Suppressor macrophage treated with lipopolysaccharide for 1 hour (primary cell): ENCODE results near the gene GNG7.
"Not testable (repeated sequence)": the region's sequence is repeated elsewhere in the genome, so short reads cannot be mapped to it uniquely, and the experiment has no call there.

Source experiments
- DNase-seq, 3 donors: peaks; one replicate each; pipeline ENCODE4 v3.0.0-alpha.2; 2020 to 2022

Gene GNG7

DNA sequence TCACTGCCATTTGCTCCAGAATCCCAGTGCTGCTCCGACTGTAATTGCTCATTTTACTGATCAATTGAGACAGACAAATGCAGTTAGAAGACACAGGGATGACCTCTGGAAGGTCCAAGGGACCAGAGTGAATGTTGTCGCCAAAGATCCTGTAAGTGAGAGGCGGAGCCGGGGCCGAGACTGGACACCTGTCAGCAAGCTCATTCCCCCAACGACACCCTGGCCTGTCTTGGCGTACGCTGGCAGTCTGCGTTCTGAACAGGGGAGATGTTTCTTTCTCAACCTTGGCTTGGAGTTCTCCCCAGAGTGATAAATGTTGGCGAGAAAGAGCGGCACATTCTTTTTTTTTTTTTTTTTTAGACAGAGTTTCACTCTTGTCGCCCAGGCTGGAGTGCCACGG lies 202.3 kb downstream of the GNG7 start:
- no peak for DNase-seq

DNA sequence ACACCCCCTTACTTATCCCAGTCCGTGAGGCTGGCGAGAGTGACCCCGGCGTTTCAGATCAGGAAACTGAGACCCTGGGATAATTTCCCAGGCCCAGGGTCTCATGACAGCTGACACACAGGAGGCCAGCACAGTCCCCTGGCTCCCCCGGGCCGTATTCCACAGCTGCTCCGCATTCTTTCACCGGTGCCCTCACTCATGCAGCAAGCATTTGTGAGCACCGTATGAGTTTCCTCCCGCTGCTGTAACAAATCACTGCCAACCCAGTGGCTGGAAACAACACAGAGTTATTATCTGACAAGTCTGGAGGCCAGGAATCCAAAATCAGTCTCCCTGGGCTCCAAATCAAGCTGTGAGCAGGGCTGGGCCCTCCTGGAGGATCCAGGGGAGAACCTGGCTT lies 205.3 kb downstream of the GNG7 start:
- no peak for DNase-seq

DNA sequence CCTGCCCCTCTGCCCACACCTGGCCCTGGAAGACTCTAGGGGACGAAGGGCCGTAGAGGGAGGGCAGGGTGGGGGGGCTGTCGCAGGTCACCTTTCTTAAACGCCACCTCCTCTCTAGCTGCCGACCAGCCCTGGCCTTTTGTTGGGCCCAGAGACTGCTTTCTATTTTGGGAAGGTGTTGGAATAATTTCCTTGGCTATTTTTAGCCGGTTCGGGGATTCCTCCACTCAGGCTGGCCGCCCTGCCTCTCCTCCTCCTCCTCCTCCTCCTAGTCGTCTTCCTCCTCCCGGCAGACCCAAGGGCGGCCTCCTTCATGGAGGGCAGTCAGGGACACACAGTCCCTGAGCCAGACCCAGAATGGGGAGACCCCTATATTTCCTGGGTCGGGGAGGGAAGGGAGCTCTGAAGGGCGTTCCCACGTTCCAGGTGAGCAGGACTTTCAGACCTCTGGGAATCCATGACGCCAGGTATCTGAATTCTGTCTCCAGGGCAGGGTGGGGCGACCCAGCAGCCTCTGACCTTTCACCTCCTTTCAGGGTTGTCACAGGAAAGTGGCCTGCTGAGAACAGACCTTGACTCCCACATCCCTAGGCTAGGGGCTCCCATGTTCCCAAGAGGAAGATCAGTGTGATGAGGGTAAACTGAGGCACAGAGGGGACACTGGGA lies 206.7 kb downstream of the GNG7 start:
- peak in 2 of 3 donors; percentile 28 to 49 for DNase-seq

DNA sequence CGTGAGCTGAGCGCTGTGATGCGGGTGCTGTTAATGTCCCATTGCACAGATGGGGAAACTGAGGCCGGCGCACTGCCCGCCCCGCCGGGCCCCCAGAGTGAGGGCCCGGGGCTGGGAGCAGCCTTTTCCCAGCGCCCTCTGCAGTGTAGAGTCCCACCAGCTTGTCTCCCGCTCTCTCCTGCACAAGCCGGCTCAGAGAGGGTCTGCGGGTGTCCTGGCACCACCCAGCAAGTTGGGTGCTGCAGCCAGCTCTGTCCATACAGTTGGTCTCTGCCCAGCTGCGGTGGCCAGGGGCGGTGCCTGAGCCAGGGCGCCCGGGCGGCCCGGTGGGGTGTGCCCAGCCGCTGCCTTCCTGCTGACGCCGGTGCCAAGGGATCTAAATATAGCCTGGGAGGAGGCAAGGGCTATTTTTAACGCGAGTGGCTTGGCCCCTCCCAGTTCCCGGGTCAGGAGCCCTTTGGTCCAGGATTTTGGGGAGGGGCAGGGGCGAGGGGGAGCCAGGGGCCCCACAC lies 207.3 kb downstream of the GNG7 start:
- DNase-seq = peak; percentile 53 to 68 (median 61)

DNA sequence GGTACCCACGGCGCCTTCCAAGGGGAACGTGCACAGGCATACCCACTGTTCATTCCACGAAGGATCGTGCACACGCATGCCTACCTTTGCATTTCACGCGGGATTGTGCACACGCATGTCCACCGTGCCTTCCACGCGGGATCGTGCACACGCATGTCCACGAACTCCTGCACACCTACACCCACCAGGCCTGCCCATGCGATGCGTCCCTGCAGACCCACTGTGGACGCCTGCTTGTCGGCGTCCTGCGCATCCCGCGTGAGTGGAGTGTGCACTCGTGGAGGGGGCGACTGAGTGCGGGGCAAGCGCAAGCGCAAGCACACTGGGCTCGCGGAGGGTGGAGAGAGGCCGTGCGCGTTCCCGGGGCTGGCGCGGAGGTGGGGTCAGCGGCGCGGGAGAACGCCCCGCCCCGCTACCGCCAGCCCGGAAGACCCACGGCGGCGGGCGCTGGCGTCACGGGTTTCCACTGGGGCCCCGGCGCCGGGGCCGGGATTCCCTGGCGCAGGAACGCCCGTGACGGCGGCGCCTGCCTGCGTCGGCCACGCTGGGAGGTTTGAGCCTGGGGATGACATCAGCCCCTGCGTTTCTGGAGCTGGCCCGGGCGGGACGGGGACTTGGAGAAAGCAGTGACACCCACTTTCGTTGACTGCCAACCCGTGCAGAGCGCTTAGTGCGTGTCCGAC lies 207.9 kb downstream of the GNG7 start:
- peak; percentile 94 to 96 (median 95) for DNase-seq

DNA sequence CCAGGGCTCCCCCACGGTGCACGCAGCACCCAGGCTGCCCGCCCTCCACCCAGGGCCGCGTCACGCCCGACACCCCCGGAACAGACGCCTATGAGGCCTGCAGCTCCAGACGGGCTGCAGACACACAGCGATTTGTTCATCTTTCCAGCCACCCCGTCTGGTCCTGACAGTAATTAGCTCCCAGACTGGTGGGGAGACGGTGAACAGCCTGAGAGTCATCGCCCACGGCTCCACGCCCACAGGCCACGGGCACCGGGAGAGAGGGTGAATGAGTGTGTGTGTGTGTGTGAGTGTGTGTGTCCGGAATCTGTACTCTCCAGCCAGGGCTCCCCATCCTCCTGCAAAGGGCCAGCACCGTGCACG lies 208.4 kb downstream of the GNG7 start:
- peak; percentile 61 to 64 (median 63) for DNase-seq

DNA sequence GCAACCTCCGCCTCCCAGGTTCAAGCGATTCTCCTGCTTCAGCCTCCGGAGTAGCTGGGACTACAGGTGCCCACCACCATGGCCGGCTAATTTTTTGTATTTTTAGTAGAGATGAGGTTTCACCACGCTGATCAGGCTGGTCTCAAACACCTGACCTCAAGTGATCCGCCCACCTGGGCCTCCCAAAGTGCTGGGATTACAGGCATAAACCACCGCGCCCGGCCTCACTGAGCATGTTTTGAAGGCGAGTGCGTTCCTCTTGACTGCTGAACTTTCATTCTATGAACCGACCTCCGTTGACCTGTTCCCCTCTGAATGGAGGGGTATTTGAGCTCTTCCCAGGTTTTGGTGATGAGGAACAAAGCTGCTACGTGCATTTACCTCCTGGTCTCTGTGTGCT lies 209.0 kb downstream of the GNG7 start:
- DNase-seq = not testable (repeated sequence)

DNA sequence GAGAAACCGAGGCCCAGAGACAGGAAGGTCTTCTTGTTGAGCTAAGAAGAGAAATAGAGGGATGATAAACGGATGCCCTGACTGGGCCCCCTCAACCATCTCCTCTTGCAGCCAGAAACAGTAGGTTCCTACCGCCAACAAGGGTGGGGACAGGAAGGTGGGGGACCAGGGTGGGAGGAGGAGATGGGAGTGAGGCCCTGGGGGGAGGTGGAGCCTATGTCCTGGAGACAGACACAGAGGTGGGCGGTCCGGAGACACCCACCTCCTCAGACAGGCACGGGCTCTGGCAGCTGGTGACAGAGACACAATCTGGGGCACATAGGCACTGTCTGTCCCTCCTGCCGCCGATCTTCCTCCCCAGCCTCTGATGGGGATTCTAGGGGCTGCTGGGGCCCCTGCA lies 209.6 kb downstream of the GNG7 start:
- DNase-seq = no peak

DNA sequence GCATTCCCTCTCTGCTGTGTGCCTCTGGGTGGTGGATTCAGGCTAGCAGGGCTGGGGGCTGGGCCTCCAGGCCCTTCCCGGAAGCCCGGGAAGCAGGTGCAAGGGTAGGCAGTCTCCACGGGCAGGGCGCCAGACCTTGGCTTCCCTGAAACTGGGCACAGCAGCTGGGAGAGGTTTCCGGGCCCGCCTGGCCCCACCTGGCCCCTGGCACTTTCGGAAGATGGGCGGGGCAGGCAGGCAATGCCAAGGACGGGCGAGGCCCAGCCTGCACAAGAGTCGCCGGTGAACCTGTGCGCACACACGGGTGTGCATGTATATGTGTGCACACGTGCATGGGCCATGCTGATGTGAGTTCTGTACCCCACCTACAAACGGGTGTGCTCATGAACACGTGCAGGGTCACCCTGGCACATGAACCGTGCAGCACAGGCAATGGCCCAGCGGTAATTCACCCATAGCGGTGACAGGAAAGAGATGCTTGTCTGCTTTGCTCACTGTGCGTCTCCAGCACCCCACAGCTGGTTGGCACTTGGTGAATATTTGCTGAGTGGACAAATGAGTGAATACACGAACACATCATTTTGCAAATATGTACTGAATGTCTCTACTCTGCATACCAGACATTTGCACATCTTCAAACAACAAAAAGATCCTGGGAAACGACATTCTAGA lies 211.2 kb downstream of the GNG7 start:
- no peak for DNase-seq

DNA sequence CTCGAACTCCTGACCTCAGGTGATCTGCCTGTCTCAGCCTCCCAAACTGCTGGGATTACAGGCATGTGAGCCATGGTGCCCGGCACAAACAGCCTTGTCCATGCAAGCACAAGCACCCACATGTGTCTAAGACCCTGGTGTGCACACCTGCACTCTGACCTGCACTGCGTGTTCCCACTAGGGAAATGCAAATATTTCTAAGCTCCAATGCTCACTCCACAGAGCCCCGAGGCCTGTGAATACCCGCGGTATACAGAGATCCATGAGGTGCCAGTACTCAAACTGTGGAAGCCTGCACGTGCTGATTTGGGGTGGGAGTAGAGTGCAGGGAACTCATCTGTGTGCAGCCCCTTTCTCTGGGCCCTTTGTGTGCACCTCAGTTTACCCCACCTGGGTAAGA lies 211.8 kb downstream of the GNG7 start:
- no peak for DNase-seq

DNA sequence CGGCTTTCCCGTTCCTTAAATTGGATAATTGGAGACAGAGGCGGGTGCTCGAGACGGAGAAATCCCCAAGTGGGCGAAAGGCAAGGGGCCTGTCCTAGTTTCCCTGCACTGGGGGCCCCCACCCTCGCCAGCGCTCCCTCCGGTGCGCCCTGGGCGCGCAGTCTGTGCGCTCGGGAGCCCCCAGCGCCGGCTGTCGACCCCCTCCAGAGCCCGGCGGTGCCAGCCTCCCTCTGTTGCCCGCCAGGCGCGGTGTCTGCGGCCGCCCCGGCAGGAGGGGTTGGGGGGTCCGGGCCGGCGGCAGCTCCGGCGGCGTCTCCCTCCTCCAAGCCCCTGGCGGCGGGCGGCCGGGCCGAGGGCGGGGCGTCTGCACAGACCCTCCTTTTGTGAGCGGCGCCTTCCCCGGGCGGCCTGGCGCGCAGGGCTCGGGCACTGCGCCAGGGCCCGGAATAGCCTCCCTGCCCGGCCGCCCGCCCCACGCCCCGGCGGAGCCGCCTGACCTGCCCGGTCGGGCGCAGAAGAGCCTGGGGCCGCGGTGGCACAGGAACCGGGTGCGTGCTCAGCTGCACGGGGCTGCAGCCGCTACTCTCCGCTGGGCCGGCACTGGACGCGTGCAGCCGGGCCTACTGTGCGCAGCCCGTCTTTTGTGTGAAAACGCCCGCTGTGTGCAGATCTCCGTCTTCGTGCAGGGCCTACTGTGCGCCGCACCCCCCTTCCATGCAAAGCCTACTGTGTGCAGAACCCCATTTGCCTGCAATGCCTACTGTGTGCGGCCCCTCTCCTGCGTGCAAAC lies 213.4 kb downstream of the GNG7 start:
- DNase-seq = peak; percentile 45 to 82 (median 62)

DNA sequence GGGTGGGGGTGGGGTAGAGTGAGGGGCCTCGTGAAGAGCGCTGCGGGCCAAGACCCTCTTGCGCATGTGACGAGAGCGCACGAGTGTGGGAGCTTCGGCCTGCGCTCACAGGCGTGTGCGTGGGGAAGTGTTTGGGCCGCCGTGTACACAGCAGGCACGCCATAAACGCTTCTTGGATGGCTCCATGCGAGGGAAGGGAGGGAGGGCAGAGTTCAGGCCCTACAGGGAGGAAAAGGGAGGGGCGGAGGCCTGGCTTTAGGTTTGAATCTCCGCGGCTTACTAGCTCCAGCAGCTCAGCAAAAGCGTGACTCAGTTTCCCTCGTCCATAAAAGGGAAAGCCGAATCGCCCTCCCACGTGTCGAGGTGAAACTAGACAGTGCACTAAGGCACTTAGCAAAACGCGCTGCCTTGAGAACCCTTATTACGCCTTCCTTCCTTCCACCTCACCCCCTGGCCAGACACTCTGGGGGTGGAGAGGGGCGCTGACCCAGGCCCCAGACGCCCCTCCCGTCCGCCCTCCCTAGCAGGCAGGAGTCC lies 214.0 kb downstream of the GNG7 start:
- no peak for DNase-seq

DNA sequence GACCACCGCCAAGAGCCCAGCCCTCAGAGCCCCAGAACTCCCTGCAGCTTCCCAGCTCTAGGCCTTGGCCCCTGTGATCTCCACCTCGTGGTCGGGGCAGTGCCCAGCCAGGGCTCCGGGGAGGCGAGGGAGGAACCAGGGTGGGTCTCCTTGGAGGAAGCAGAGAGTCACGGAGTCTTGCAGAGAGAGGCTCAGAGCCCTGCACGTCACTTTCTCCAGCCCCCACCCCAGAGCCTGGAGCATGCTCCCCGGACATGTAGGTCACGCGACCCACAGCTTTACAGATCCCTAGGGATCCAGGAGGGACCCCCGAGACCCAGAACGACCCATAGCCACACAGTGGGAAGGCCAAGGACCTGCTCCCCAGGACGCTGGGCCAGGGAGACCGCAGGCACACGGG lies 214.7 kb downstream of the GNG7 start:
- peak; percentile 50 to 57 (median 53) for DNase-seq

DNA sequence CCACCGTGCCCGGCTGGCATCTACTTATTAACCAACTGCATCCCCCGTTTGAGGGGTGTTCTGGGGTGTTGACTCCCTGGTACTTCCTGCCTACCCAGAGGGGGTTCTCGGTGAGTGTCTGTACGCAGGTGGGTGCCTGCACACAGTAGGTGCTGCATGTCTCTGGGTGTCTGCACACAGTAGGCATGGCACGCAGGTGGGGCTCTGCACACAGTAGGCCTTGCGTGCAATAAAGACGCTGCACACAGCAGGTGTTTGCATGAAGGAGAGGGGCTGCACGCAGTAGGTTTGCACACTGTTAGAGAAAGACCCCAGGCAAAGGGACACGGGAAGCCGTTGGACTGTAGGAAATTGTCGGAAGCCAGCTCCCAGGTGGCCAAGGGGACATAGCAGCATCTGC lies 215.4 kb downstream of the GNG7 start:
- DNase-seq = no peak

DNA sequence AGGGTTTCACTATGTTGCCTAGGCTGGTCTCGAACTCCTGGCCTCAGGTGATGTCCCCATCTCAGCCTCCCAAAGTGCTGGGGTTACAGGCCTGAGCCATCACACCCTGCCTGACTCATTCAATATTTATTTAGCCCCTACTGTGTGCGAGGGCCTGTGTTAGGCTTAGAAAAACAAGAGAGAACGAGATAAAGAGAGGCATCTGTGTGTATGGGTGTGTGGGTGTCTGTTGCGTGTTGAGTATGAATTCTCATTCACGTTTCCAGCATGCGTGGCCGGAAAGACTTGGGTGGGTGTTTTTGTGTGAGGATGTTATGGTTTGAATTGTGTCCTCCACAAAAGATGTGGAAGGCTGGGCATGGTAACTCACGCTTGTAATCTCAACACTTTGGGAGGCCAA lies 217.1 kb downstream of the GNG7 start:
- no peak for DNase-seq

DNA sequence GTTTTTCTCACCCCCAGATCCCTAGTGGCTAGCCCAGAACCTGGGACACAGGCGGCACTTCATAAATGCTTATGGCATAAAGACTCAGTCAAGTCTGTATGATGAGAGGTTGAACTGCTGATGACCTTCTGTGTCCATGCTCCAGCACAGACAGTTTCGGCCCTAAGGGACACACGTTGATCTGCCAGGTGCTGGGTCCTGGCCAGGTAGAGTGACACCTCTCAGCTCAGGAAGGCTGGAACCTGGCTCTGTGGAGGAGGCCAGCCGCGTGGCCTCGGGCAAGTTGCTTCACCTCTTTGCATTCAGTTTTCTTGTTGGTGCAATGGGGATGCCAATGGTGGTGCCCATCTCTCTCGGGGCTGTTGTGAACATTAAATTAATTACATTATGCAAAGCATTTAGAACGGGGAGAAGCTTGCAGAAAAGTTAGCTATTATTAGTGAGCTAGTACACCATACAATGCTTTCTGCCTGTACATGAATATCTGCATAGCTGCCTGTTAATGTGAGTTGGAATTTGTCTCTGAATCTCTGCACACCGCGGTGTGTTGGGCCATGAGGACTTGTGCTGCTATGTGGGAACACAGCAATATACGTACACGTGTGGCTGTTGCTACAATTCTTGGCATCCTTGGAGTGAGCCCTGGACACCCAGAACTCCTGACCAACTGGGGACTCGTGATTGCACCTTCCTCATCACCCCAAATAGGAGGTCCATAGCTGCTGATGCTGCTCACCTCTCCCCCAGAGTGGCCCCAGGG lies 218.1 kb downstream of the GNG7 start:
- no peak for DNase-seq

DNA sequence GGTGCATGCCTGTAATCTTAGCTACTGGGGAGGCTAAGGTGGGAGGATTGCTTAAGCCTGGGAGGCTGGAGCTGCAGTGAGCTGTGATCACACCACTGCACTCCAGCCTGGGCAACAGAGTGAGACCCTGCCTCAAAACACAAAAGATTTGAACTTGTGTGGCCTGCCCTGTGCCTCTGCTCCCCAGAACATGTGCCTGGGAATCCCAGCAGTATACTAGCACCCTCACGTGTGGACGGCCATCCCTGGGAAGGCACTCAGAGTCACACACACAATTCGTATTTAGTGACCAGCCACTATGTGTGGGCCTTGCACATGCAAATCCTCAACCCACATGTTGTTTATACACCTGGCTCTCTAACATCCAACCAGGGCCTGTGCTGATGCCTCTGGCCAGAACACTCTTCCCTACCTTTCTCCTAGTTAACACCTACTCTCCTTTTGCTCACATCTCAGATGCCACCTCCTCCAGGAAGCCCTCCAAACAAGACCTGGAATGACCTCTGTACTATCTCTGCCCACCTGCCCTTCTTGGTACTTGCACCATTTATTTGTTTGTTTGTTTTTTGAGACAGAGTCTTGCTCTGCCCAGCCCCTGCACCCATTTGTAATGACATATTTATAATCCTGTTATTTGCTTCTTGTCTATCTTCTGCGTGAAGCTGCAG lies 218.9 kb downstream of the GNG7 start:
- DNase-seq = no peak

DNA sequence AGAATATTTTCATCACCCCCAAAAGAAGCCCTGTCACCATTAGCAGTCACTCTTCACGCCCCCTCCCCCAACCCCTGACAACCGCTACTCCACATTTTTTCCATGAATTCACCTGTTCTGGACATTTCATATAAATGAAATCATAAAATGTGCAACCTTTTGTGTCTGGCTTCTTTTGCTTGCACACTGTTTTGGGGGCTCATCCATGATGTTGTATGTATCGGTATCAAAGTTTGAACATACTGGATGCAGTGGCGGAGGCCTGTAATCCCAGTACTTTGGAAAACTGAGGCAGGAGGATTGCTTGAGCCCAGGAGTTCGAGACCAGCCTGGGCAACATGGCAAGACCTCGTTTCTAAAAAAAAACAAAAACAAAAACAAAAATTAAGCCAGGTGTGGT lies 219.4 kb downstream of the GNG7 start:
- DNase-seq = no peak

DNA sequence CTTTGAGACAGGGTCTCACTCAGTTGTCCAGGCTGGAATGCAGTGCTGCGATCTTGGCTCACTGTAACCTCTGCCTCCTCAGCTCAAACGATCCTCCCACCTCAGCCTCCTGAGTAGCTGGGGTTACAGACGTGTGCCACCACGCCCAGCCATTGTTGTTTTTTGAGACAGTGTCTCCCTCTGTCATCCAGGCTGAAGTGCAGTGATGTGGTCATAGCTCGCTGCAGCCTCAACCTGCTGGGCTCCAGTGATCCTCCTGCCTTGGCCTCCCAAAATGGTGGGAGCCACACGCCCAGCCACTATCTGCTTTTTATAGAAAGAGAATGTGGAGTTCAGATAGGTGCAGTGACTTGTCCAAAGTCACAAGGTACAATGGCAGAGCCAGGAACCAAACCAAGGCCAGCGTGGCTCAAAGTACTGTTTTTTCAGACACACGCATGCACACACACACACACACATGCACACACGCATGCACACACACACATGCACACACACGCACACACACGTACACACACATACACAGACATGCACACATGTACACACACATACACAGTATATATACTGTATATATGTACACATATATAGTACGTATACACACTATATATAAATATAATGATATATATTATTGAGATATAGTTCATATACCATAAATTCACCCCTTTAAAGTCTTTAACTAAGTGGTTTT lies 220.0 kb downstream of the GNG7 start:
- DNase-seq = no peak

DNA sequence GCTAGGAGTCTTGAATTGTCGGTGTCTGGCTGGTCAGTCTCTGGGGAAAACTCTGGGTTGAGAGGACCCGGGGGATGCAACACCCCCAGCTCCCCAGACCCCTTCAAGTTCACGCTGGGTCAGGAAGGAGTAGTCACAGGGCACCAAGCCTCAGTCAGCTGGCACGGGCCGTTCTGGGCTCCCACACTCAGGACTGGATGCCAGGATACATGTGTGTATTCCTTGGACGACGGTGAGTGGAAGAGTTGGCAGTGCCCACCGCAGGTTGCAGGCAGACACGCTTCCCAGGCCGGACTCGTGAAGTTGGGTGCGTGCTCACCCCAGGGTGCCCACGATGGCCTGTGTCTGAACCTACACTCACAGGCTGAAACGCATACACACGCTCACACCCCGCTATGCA lies 221.0 kb downstream of the GNG7 start:
- DNase-seq = peak in 1 of 3 donors; percentile 25
